Pancreas (tissue), 10 donors: ENCODE data around the gene PLLP. TPM values are rescaled to one million over a fixed set of nuclear protein-coding genes. Genes with fewer than 3 reads are reported as not detected.

Source experiments
- ATAC-seq, 4 donors: fragments of 200-7000 bp; cut with Tn5 transposase; one replicate each; pipeline versions ENCODE4 v1.8.0 to v1.9.1; 2020; ENCODE audit warnings: mild to moderate bottlenecking in 4 of 4, moderate library complexity in 4 of 4
- DNase-seq, 6 donors: peaks; one replicate each; pipeline ENCODE4 v3.0.0-alpha.2; 2020
- FAIRE-seq: peaks from 2 replicates; lab custom pipeline; 2012; peaks lifted over from hg19 to GRCh38; lab: Jason Lieb, UNC
- H3K27ac ChIP-seq, 4 donors: fragments of 200-600 bp; sonication (generic); 1 replicate in 3 of 4; 2 replicates in 1 of 4; pipeline versions ENCODE4 v1.5.0 to v1.8.0; 2020
- H3K27me3 ChIP-seq, 4 donors: fragments of 200-600 bp; one replicate each; pipeline ENCODE4 v1.8.0; 2021
- H3K36me3 ChIP-seq, 3 donors: fragments of 200-600 bp; sonication (generic) in 1 of 3; one replicate each; pipeline versions ENCODE4 v1.5.0 to v1.8.0; 2020 to 2021
- H3K4me1 ChIP-seq, 3 donors: fragments of 200-600 bp; one replicate each; pipeline ENCODE4 v1.8.0; 2021
- H3K4me3 ChIP-seq, 4 donors: fragments of 200-600 bp; sonication (generic) in 2 of 4; one replicate each; pipeline versions ENCODE4 v1.5.0 to v1.8.0; 2020 to 2021
- H3K9me3 ChIP-seq, 4 donors: fragments of 200-600 bp; one replicate each; pipeline ENCODE4 v1.8.0; 2021
- CTCF ChIP-seq, 4 donors: fragments of 200-600 bp; sonication (generic) in 3 of 4; IDR thresholded peaks; one replicate each; pipeline versions ENCODE4 v1.5.0 to v1.8.0; 2021; ENCODE audit warnings: antibody characterized with exemption in 4 of 4
- WGBS, 2 donors: extraction: QIAGEN DNeasy Blood & Tissue Kit; methylation state at CpG; one replicate each; pipeline ENCODE4 v1.1.7; 2013; 5-methylcytosine and 5-hydroxymethylcytosine counted together
- intact Hi-C, 3 donors: fragments of 100-400 bp; cut with DNase I; formaldehyde crosslinking; loops; one replicate each; pipeline versions ENCODE4 v1.11.1 to v1.14.2; 2022
- polyA plus RNA-seq, 2 donors: library from polyadenylated mRNA; stranded (reverse); fragments of 200-250 nt; gene quantifications; one replicate each; pipeline ENCODE4 v1.2.3, GENCODE V29; 2013
- total RNA-seq, 6 donors: library from RNA; stranded (reverse); fragmentation: NEBNext Ultra II Directional in 4 of 6; extraction: Animal tissue kit (Norgen Biotek cat#: 25700) in 4 of 6; gene quantifications; one replicate each; pipeline versions ENCODE4 v1.2.1 to v1.2.4, GENCODE V29; 2021 to 2023
- donor health status: healthy with polysubstance abuse.
- donor health status: DM: no; HTN: no; CAD: no; lungs with moderate emphysema.
- donor health status: DM: no; HTN: no; CAD: no.
- donor health status: control.
- donor health status: control.
- donor health status: Bipolar disorder and iron deficiency.
- donor health status: DM: yes; HTN: yes; CAD: no.
- donor health status: DM: no; HTN: no; CAD: no.
- donor health status: DM: no; HTN: no; CAD: no.
- donor health status: DM: yes; HTN: yes; CAD: no.

PLLP gene
- total and polyA plus RNA-seq, 8 donors, result 10.8 to 34.3 (median 24.1) TPM

DNA sequence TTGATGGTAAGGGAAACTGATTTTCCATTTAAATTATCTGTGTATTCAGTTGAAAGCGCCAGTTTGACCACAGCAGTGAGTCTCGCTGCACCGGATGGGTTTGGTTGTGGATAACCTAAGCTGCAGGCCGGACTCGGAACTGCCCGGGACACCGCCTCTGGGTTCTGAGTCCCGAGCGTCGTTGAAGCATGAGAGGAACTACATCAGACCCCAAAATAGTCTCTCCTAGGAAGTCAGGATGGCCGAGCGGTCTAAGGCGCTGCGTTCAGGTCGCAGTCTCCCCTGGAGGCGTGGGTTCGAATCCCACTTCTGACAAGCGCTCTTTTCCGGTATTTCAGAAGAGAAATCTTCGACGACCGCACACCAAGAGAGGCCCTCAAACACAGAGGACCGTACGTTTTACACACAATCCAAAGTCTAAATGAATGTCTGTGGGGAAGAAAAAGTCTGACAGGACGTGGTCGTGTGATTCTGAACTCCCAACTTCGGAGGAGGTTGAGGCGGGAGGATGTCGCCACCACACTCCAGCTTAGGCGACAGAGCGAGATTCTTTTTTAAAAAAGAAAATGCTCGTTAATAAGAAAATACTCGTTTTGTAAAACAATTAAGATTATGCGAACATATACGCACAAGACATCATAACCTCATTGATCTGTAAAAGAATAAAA, 15.4 kb upstream of the PLLP start:
- intact Hi-C loops, result loop anchor here (2.0 to 10.0 kb wide), 5 partner anchors 115 to 217 kb away; no protein-coding TSS in a partner anchor
- H3K4me1 ChIP-seq, result peaks cover 0 to 7% (median 0%) of the 10 kb centered on the region in 3 donors
- no peaks in the 10 kb centered on the region for H3K9me3 ChIP-seq
- TF ChIP-seq CTCF (IDR thresholded peaks at IDR 0.05), result peak in 3 of 4 donors; percentile 8 to 9 (median 9)
- no peak for FAIRE-seq
- H3K4me3 ChIP-seq, result peak overlapping the region in 2 of 4 donors; percentile 30 to 48
- H3K27me3 ChIP-seq, result no peaks in the 10 kb centered on the region
- H3K27ac ChIP-seq, result peak overlapping the region; percentile 26 to 92 (median 78)
- H3K36me3 ChIP-seq, result no peaks in the 10 kb centered on the region
- WGBS, 2 donors, result 0% methylated on average over 35 of the region's 35 CpGs
- peak; percentile 67 to 81 (median 75) for ATAC-seq
- DNase-seq, result peak; percentile 76 to 91 (median 82)

- peaks cover 0 to 7% (median 0%) of the 10 kb centered on the region in 3 donors for H3K4me1 ChIP-seq
- H3K4me3 ChIP-seq, result peak overlapping the region in 2 of 4 donors; percentile 30 to 48
- ATAC-seq (peak; percentile 10 to 30 (median 20)), FAIRE-seq (no peak), DNase-seq (peak in 3 of 6 donors; percentile 39 to 59 (median 54))
- intact Hi-C loops, result loop anchor here in 1 of 3 donors (10.0 kb wide), 1 partner anchor 214 kb away; no protein-coding TSS in a partner anchor
- peak overlapping the region; percentile 26 to 92 (median 78) for H3K27ac ChIP-seq
- 20 to 21% methylated on average over 14 of the region's 14 CpGs for WGBS, 2 donors
- H3K9me3 ChIP-seq, result no peaks in the 10 kb centered on the region
- peak in 1 of 4 donors; percentile 18 for TF ChIP-seq CTCF (IDR thresholded peaks at IDR 0.05)
- no peaks in the 10 kb centered on the region for H3K27me3 ChIP-seq
- no peaks in the 10 kb centered on the region for H3K36me3 ChIP-seq
Measured at GRCh38 chr16:57299009-57299718, 14.7 kb upstream of the PLLP start.

- intact Hi-C loops, result loop anchor here in 1 of 3 donors (10.0 kb wide), 1 partner anchor 213 kb away; no protein-coding TSS in a partner anchor
- H3K9me3 ChIP-seq, result no peaks in the 10 kb centered on the region
- no peaks in the 10 kb centered on the region for H3K36me3 ChIP-seq
- WGBS, 2 donors, result 40 to 47% methylated on average over 13 of the region's 13 CpGs
- DNase-seq (no peak), FAIRE-seq (no peak), ATAC-seq (no peak)
- no peak overlapping the region for H3K4me3 ChIP-seq
- peaks cover 0 to 7% (median 0%) of the 10 kb centered on the region in 3 donors for H3K4me1 ChIP-seq
- H3K27ac ChIP-seq, result no peak overlapping the region
- no peaks in the 10 kb centered on the region for H3K27me3 ChIP-seq
- TF ChIP-seq CTCF (IDR thresholded peaks at IDR 0.05), result no peak
Measured at GRCh38 chr16:57297856-57298255, 13.4 kb upstream of the PLLP start.

DNA sequence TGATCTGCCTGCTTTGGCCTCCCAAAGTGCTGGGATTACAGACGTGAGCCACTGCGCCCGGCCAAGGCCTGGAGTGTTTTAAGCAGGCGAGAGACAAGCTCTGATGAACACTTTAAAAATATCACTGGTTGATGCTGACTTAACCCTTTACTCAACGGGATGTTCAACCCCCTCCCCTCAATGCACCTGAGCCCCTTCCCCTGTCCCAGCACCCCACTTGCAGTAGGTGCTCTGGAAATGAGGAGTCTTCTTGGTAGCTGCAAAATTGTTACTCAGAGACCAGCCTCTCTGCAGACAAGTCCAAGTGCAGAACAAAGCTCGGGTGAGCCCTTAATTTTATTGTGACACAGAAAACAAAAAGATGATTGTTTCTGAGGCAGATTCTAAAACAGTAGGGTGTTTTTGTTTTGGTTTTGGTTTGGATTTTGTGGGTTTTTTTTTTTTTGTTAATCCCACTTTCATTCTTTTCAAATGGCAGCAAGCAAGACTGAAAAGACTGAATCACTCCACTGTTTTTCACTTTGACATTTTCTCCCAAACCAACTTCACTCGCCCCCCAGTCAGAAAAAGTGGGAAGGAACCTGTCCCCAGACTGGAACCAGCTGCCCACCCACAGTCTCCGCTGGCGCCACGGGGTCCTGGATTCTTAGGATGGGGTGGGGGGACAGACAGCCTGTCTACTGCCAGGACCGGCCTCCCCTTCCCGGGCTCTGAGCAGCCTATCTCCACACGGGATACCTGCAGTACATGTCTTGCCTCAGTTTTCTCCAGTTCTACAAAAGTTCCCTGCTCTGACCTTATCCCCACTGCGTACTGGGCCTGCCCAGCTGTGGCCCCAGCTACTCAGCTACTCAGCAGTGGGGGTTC, 5.2 kb upstream of the PLLP start:
- no peaks in the 10 kb centered on the region for H3K27me3 ChIP-seq
- FAIRE-seq (no peak), ATAC-seq (no peak), DNase-seq (no peak)
- no peak for TF ChIP-seq CTCF (IDR thresholded peaks at IDR 0.05)
- H3K36me3 ChIP-seq, result no peaks in the 10 kb centered on the region
- H3K4me1 ChIP-seq, result no peaks in the 10 kb centered on the region
- intact Hi-C loops, result loop anchor here in 1 of 3 donors (10.0 kb wide), 1 partner anchor 205 kb away; no protein-coding TSS in a partner anchor
- H3K4me3 ChIP-seq, result no peak overlapping the region
- no peak overlapping the region for H3K27ac ChIP-seq
- H3K9me3 ChIP-seq, result no peaks in the 10 kb centered on the region
- WGBS, 2 donors, result 73 to 80% methylated on average over 14 of the region's 14 CpGs
